Parathyroid adenoma (tissue), 2 donors: ENCODE results near the gene ZCCHC7.

Experiments used
- H2AFZ ChIP-seq: fragments of 300-600 bp; sonication (generic); one replicate; pipeline ENCODE4 v1.7.0; 2017; ENCODE audit warnings: antibody characterized with exemption, mild to moderate bottlenecking
- H3K27ac ChIP-seq: fragments of 300-600 bp; sonication (generic); one replicate; pipeline ENCODE4 v1.7.0; 2017
- H3K27me3 ChIP-seq: fragments of 300-600 bp; sonication (generic); one replicate; pipeline ENCODE4 v1.7.0; 2017; ENCODE audit warnings: low read length; ENCODE audit not compliant: control insufficient read depth, insufficient read depth
- H3K36me3 ChIP-seq: fragments of 300-600 bp; sonication (generic); one replicate; pipeline ENCODE4 v1.7.0; 2017; ENCODE audit warnings: low read length; ENCODE audit not compliant: control insufficient read depth, insufficient read depth
- H3K4me1 ChIP-seq: fragments of 300-600 bp; sonication (generic); one replicate; pipeline ENCODE4 v1.7.0; 2017; ENCODE audit warnings: control low read depth
- H3K4me2 ChIP-seq: fragments of 300-600 bp; sonication (generic); one replicate; pipeline ENCODE4 v1.7.0; 2017; ENCODE audit warnings: low read length
- H3K4me3 ChIP-seq: fragments of 300-600 bp; sonication (generic); one replicate; pipeline ENCODE4 v1.7.0; 2017; ENCODE audit warnings: low read depth, low read length
- H3K79me2 ChIP-seq: fragments of 300-600 bp; sonication (generic); one replicate; pipeline ENCODE4 v1.7.0; 2017; ENCODE audit warnings: control low read depth
- H3K9ac ChIP-seq: fragments of 300-600 bp; sonication (generic); one replicate; pipeline ENCODE4 v1.7.0; 2017; ENCODE audit warnings: mild to moderate bottlenecking
- H3K9me3 ChIP-seq: fragments of 300-600 bp; sonication (generic); one replicate; pipeline ENCODE4 v1.7.0; 2017; ENCODE audit warnings: low read length; ENCODE audit not compliant: control insufficient read depth
- CTCF ChIP-seq: fragments of 300-600 bp; sonication (generic); IDR thresholded peaks from one replicate; pipeline ENCODE4 v1.7.0; 2017; ENCODE audit warnings: antibody characterized with exemption, mild to moderate bottlenecking
- donor health status: primary hyperparathyroidism.

The ZCCHC7 gene

GRCh38 chr9:37180138-37180537, 59.8 kb downstream of the ZCCHC7 start:
- no peak overlapping the region for H3K4me2 ChIP-seq
- no peaks in the 10 kb centered on the region for H3K27me3 ChIP-seq
- no peak overlapping the region for H3K27ac ChIP-seq
- no peak for TF ChIP-seq CTCF
- no peak overlapping the region for H2AFZ ChIP-seq
- no peaks in the 10 kb centered on the region for H3K36me3 ChIP-seq
- no peaks in the 10 kb centered on the region for H3K9me3 ChIP-seq
- no peaks in the 10 kb centered on the region for H3K4me1 ChIP-seq
- H3K9ac ChIP-seq: no peak overlapping the region
- H3K4me3 ChIP-seq: no peak overlapping the region
- H3K79me2 ChIP-seq: peaks cover 2% of the 10 kb centered on the region

GRCh38 chr9:37182718-37183117, 62.3 kb downstream of the ZCCHC7 start:
- Histone ChIP-seq H3K27ac (no peak overlapping the region), H3K9me3 (no peaks in the 10 kb centered on the region), H3K4me3 (no peak overlapping the region), H3K36me3 (no peaks in the 10 kb centered on the region), H3K9ac (no peak overlapping the region), H3K79me2 (peaks cover 2% of the 10 kb centered on the region), H3K4me1 (no peaks in the 10 kb centered on the region), H3K27me3 (no peaks in the 10 kb centered on the region), H3K4me2 (no peak overlapping the region), H2AFZ (no peak overlapping the region)
- TF ChIP-seq CTCF: no peak

- Histone ChIP-seq H3K4me2 (no peak overlapping the region), H3K79me2 (peaks cover 2% of the 10 kb centered on the region), H3K27ac (no peak overlapping the region), H3K27me3 (no peaks in the 10 kb centered on the region), H3K9ac (no peak overlapping the region), H3K36me3 (no peaks in the 10 kb centered on the region), H3K4me3 (no peak overlapping the region), H3K9me3 (no peaks in the 10 kb centered on the region), H2AFZ (no peak overlapping the region), H3K4me1 (no peaks in the 10 kb centered on the region)
- no peak for TF ChIP-seq CTCF
Observed at GRCh38 chr9:37184905-37185867, 64.8 kb downstream of the ZCCHC7 start.

GRCh38 chr9:37187292-37187691, 66.9 kb downstream of the ZCCHC7 start:
- Histone ChIP-seq H3K4me2 (no peak overlapping the region), H3K4me1 (no peaks in the 10 kb centered on the region), H2AFZ (no peak overlapping the region), H3K9ac (no peak overlapping the region), H3K27ac (no peak overlapping the region), H3K27me3 (no peaks in the 10 kb centered on the region), H3K36me3 (no peaks in the 10 kb centered on the region), H3K4me3 (no peak overlapping the region), H3K9me3 (no peaks in the 10 kb centered on the region), H3K79me2 (peaks cover 2% of the 10 kb centered on the region)
- no peak for TF ChIP-seq CTCF
